Keratinocyte (primary cell): ENCODE data around the gene BICD1. TPM values are rescaled to one million over a fixed set of nuclear protein-coding genes. Genes with fewer than 3 reads are reported as not detected.
A peak's percentile ranks its signal among the peaks of the same experiment; 100 is the strongest.

Experiments
- DNase-seq: peaks from one replicate; pipeline ENCODE4 v3.0.0-alpha.2; 2011; ENCODE audit warnings: low read depth, missing footprints, low spot score
- FAIRE-seq: peaks from 2 replicates; lab custom pipeline; 2011; peaks lifted over from hg19 to GRCh38; lab: Jason Lieb, UNC
- H2AFZ ChIP-seq: 2 replicates; pipeline ENCODE4 v1.6.0; 2012; ENCODE audit warnings: low read length, control low read depth, inconsistent platforms; ENCODE audit not compliant: control insufficient read depth
- H3K27ac ChIP-seq: 2 replicates; pipeline ENCODE4 v1.5.1; 2011; ENCODE audit warnings: low read length; ENCODE audit not compliant: control insufficient read depth, insufficient read depth
- H3K27me3 ChIP-seq: 3 replicates; pipeline ENCODE4 v1.6.0; 2011; ENCODE audit warnings: low read length; ENCODE audit not compliant: control insufficient read depth, insufficient read depth; ENCODE audit errors: extremely low read depth
- H3K36me3 ChIP-seq, 2 experiments: 2 replicates in 1 of 2; 3 replicates in 1 of 2; pipeline ENCODE4 v1.5.1; 2011; ENCODE audit warnings: low read length in 2 of 2, mild to moderate bottlenecking in 1 of 2; ENCODE audit not compliant: control insufficient read depth in 2 of 2, insufficient read depth in 2 of 2; ENCODE audit errors: extremely low read depth in 1 of 2
- H3K4me1 ChIP-seq: 3 replicates; pipeline ENCODE4 v1.5.1; 2011; ENCODE audit warnings: low read length; ENCODE audit not compliant: control insufficient read depth, insufficient read depth; ENCODE audit errors: extremely low read depth
- H3K4me2 ChIP-seq: 3 replicates; pipeline ENCODE4 v1.6.0; 2011; ENCODE audit warnings: low read depth, low read length; ENCODE audit not compliant: control insufficient read depth, insufficient read depth; ENCODE audit errors: extremely low read depth
- H3K4me3 ChIP-seq, 3 experiments: fragments of 200-600 bp in 1 of 3; sonication (generic) in 1 of 3; 2 replicates in 2 of 3; 3 replicates in 1 of 3; pipeline ENCODE4 v1.5.1; 2011 to 2016; ENCODE audit warnings: low read length in 3 of 3, mild to moderate bottlenecking in 3 of 3, control low read depth in 2 of 3, inconsistent platforms in 1 of 3, low read depth in 1 of 3, mixed read lengths in 1 of 3, mixed run types in 1 of 3, moderate library complexity in 1 of 3; ENCODE audit not compliant: control insufficient read depth in 2 of 3, insufficient read depth in 2 of 3; ENCODE audit errors: extremely low read depth in 1 of 3
- H3K79me2 ChIP-seq: 2 replicates; pipeline ENCODE4 v1.6.0; 2012; ENCODE audit warnings: low read length; ENCODE audit not compliant: control insufficient read depth, insufficient read depth
- H3K9ac ChIP-seq: 3 replicates; pipeline ENCODE4 v1.6.0; 2011; ENCODE audit warnings: low read length; ENCODE audit not compliant: control insufficient read depth, insufficient read depth; ENCODE audit errors: extremely low read depth
- H3K9me1 ChIP-seq: 3 replicates; pipeline ENCODE4 v1.6.0; 2011; ENCODE audit warnings: low read length; ENCODE audit not compliant: control insufficient read depth, insufficient read depth; ENCODE audit errors: extremely low read depth
- H3K9me3 ChIP-seq: 2 replicates; pipeline ENCODE4 v1.5.1; 2012; ENCODE audit warnings: low read depth, low read length; ENCODE audit not compliant: control insufficient read depth
- H4K20me1 ChIP-seq: 3 replicates; pipeline ENCODE4 v1.6.0; 2011; ENCODE audit warnings: low read length; ENCODE audit not compliant: control insufficient read depth, insufficient read depth; ENCODE audit errors: extremely low read depth
- CTCF ChIP-seq, 3 experiments: IDR thresholded peaks in 1 of 3; conservative IDR thresholded peaks in 1 of 3; optimal IDR thresholded peaks in 1 of 3; 2 replicates in 2 of 3; 3 replicates in 1 of 3; pipeline versions ENCODE3 to v1.5.1; 2011; ENCODE audit warnings: low read length in 3 of 3, mild to moderate bottlenecking in 3 of 3, moderate library complexity in 2 of 3, control low read depth in 1 of 3, inconsistent platforms in 1 of 3; ENCODE audit not compliant: insufficient read depth in 2 of 3; ENCODE audit errors: extremely low read depth in 1 of 3
- EZH2 ChIP-seq: IDR thresholded peaks from one replicate; pipeline ENCODE4 v1.6.1; 2012; ENCODE audit warnings: inconsistent platforms, mild to moderate bottlenecking, low read length, moderate library complexity
- dilution Hi-C: fragments of 300-500 bp; cut with MboI; formaldehyde crosslinking; loops from one replicate; pipeline ENCODE4 v1.7.0; 2020; ENCODE audit warnings: low sequenced_read_pairs; ENCODE audit not compliant: extremely low pct_ligation_motif_present
- polyA plus RNA-seq, 5 experiments: library from polyadenylated mRNA; depleted of rRNA in 3 of 5; stranded (reverse) in 3 of 5; stranded (forward) in 1 of 5; unstranded in 1 of 5; fragments of >200 nt; gene quantifications; 1 replicate in 1 of 5; 2 replicates in 3 of 5; 3 replicates in 1 of 5; pipeline versions ENCODE4 v1.2.1 to v1.2.3, GENCODE V29; 2011 to 2012; ENCODE audit warnings: missing spikeins in 2 of 5, low read depth in 1 of 5, low replicate concordance in 1 of 5

The BICD1 gene
- polyA plus RNA-seq, 1 donor (not counting 4 experiments of a cell fraction or from before 2014, with no cell fraction given) = 10.2 TPM

GRCh38 chr12:32178341-32179010, 71.8 kb downstream of the BICD1 start:
- no peaks in the 10 kb centered on the region for H3K9me1 ChIP-seq
- H3K9me3 ChIP-seq = no peaks in the 10 kb centered on the region
- DNase-seq = no peak
- no peaks in the 10 kb centered on the region for H3K36me3 ChIP-seq
- H3K4me3 ChIP-seq = no peak overlapping the region
- peak; percentile 53 for FAIRE-seq
- no peaks in the 10 kb centered on the region for H3K79me2 ChIP-seq
- H4K20me1 ChIP-seq = no peaks in the 10 kb centered on the region
- no peaks in the 10 kb centered on the region for H3K27me3 ChIP-seq
- no peak overlapping the region for H3K27ac ChIP-seq
- H3K4me1 ChIP-seq = no peaks in the 10 kb centered on the region
- TF ChIP-seq CTCF (optimal IDR thresholded peaks at IDR 0.05 in 1 of 3, IDR thresholded peaks at IDR 0.05 in 1 of 3, conservative IDR thresholded peaks at IDR 0.05 in 1 of 3; ENCODE audit: extremely low read depth in 1 of 3, insufficient read depth in 2 of 3, low read length in 3 of 3) = no peak
- no peak for TF ChIP-seq EZH2
- no peak overlapping the region for H3K4me2 ChIP-seq
- dilution Hi-C loops = no loop called here
- H3K9ac ChIP-seq = no peak overlapping the region
- H2AFZ ChIP-seq = no peak overlapping the region

- H2AFZ ChIP-seq = no peak overlapping the region
- H3K27ac ChIP-seq = no peak overlapping the region
- H4K20me1 ChIP-seq = no peaks in the 10 kb centered on the region
- no peaks in the 10 kb centered on the region for H3K4me1 ChIP-seq
- H3K9me1 ChIP-seq = no peaks in the 10 kb centered on the region
- no peak overlapping the region for H3K4me3 ChIP-seq
- H3K9ac ChIP-seq = no peak overlapping the region
- FAIRE-seq (no peak), DNase-seq (no peak)
- H3K27me3 ChIP-seq = no peaks in the 10 kb centered on the region
- dilution Hi-C loops = no loop called here
- no peaks in the 10 kb centered on the region for H3K79me2 ChIP-seq
- no peak for TF ChIP-seq EZH2
- TF ChIP-seq CTCF (optimal IDR thresholded peaks at IDR 0.05 in 1 of 3, IDR thresholded peaks at IDR 0.05 in 1 of 3, conservative IDR thresholded peaks at IDR 0.05 in 1 of 3; ENCODE audit: extremely low read depth in 1 of 3, insufficient read depth in 2 of 3, low read length in 3 of 3) = no peak
- H3K4me2 ChIP-seq = no peak overlapping the region
- no peaks in the 10 kb centered on the region for H3K36me3 ChIP-seq
- no peaks in the 10 kb centered on the region for H3K9me3 ChIP-seq
Measured at GRCh38 chr12:32179011-32179395, 72.4 kb downstream of the BICD1 start.
